Nephron (organoid): ENCODE data around the gene SH3PXD2A.

Experiments used
- H3K27ac Mint-ChIP-seq, 3 experiments: 2 replicates each; pipeline ENCODE4 v1.8.0; 2020; ENCODE audit warnings: mixed read lengths in 3 of 3, mild to moderate bottlenecking in 2 of 3, moderate library complexity in 1 of 3
- H3K27me3 Mint-ChIP-seq: 2 replicates; pipeline ENCODE4 v1.8.0; 2021; ENCODE audit warnings: low read depth, mild to moderate bottlenecking, moderate library complexity, mixed read lengths
- H3K36me3 Mint-ChIP-seq: 2 replicates; pipeline ENCODE4 v1.8.0; 2020; ENCODE audit warnings: low read depth, mixed read lengths
- H3K4me1 Mint-ChIP-seq: 2 replicates; pipeline ENCODE4 v1.8.0; 2020; ENCODE audit warnings: mixed read lengths
- H3K4me3 Mint-ChIP-seq, 3 experiments: 2 replicates each; pipeline ENCODE4 v1.8.0; 2020; ENCODE audit warnings: mild to moderate bottlenecking in 3 of 3, mixed read lengths in 3 of 3, moderate library complexity in 2 of 3
- H3K9me3 Mint-ChIP-seq: 2 replicates; pipeline ENCODE4 v1.8.0; 2020; ENCODE audit warnings: mixed read lengths
- TF ChIP-seq, protein P1 (sequence below), 3 experiments: fragments of 200-600 bp; sonication (generic); IDR thresholded peaks; one replicate each; pipeline ENCODE4 v1.5.0; 2021; ENCODE audit warnings: antibody characterized with exemption in 3 of 3; ENCODE audit not compliant: unreplicated experiment in 3 of 3

The SH3PXD2A gene

GRCh38 chr10:103658049-103658577 is 197.3 kb downstream of the SH3PXD2A start:
- Mint-ChIP-seq H3K4me1 (peaks cover 33% of the 10 kb centered on the region), H3K27ac (peak overlapping the region in 1 of 3 experiments; percentile 46), H3K36me3 (peaks cover 38% of the 10 kb centered on the region), H3K9me3 (no peaks in the 10 kb centered on the region), H3K27me3 (no peaks in the 10 kb centered on the region), H3K4me3 (peak overlapping the region in 2 of 3 experiments; percentile 60 to 62)
- TF ChIP-seq, protein P1, sequence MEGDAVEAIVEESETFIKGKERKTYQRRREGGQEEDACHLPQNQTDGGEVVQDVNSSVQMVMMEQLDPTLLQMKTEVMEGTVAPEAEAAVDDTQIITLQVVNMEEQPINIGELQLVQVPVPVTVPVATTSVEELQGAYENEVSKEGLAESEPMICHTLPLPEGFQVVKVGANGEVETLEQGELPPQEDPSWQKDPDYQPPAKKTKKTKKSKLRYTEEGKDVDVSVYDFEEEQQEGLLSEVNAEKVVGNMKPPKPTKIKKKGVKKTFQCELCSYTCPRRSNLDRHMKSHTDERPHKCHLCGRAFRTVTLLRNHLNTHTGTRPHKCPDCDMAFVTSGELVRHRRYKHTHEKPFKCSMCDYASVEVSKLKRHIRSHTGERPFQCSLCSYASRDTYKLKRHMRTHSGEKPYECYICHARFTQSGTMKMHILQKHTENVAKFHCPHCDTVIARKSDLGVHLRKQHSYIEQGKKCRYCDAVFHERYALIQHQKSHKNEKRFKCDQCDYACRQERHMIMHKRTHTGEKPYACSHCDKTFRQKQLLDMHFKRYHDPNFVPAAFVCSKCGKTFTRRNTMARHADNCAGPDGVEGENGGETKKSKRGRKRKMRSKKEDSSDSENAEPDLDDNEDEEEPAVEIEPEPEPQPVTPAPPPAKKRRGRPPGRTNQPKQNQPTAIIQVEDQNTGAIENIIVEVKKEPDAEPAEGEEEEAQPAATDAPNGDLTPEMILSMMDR (IDR thresholded peaks at IDR 0.05; ENCODE audit: unreplicated experiment in 3 of 3) = no peak

DNA sequence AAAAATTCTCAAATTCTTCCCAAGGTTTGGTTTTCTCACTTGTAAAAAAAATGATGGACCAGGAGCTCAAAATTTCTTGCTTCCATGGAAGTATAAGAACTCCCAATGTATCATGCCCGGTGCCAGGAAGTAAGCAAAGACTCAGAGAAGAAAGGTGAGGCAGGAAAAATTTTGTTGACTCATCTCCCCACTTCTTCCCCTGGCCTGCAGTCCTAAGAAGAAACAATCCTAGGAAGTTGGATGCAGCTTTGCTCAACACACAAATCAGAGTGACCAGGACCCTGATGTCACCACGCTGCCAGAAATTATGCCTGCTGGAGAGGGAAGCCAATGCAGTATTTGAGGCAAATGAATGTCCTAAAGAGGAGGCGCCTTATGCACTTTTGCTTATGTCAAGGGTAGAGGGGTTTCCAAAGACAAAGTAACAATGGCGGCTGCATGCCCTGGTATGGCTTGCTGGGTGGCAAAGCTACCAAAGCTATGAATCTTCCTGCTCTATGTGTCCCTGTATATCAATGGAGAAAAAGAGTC is 198.2 kb downstream of the SH3PXD2A start:
- Mint-ChIP-seq H3K27me3 (no peaks in the 10 kb centered on the region), H3K27ac (no peak overlapping the region), H3K4me3 (peak overlapping the region in 1 of 3 experiments; percentile 25), H3K4me1 (peaks cover 41% of the 10 kb centered on the region), H3K36me3 (peaks cover 41% of the 10 kb centered on the region), H3K9me3 (no peaks in the 10 kb centered on the region)
- TF ChIP-seq, protein P1 (IDR thresholded peaks at IDR 0.05; ENCODE audit: unreplicated experiment in 3 of 3) = no peak

GRCh38 chr10:103654925-103655324 is 200.5 kb downstream of the SH3PXD2A start:
- peaks cover 53% of the 10 kb centered on the region for H3K4me1 Mint-ChIP-seq
- TF ChIP-seq, protein P1 (IDR thresholded peaks at IDR 0.05; ENCODE audit: unreplicated experiment in 3 of 3) = no peak
- peaks cover 41% of the 10 kb centered on the region for H3K36me3 Mint-ChIP-seq
- no peak overlapping the region for H3K4me3 Mint-ChIP-seq
- H3K9me3 Mint-ChIP-seq = no peaks in the 10 kb centered on the region
- H3K27ac Mint-ChIP-seq = no peak overlapping the region
- H3K27me3 Mint-ChIP-seq = no peaks in the 10 kb centered on the region

- H3K36me3 Mint-ChIP-seq = peaks cover 37% of the 10 kb centered on the region
- H3K27me3 Mint-ChIP-seq = no peaks in the 10 kb centered on the region
- H3K27ac Mint-ChIP-seq = no peak overlapping the region
- TF ChIP-seq, protein P1 (IDR thresholded peaks at IDR 0.05; ENCODE audit: unreplicated experiment in 3 of 3) = no peak
- H3K4me1 Mint-ChIP-seq = peaks cover 62% of the 10 kb centered on the region
- H3K4me3 Mint-ChIP-seq = no peak overlapping the region
- H3K9me3 Mint-ChIP-seq = no peaks in the 10 kb centered on the region
These were observed 201.8 kb downstream of the SH3PXD2A start for GRCh38 chr10:103653581-103654037.

- Mint-ChIP-seq H3K36me3 (peaks cover 28% of the 10 kb centered on the region), H3K9me3 (no peaks in the 10 kb centered on the region), H3K27ac (peak overlapping the region in 2 of 3 experiments; percentile 54 to 85), H3K4me1 (peaks cover 66% of the 10 kb centered on the region), H3K4me3 (no peak overlapping the region), H3K27me3 (no peaks in the 10 kb centered on the region)
- TF ChIP-seq, protein P1 (IDR thresholded peaks at IDR 0.05; ENCODE audit: unreplicated experiment in 3 of 3) = no peak
These were observed 202.6 kb downstream of the SH3PXD2A start for GRCh38 chr10:103652599-103653281.
